Mesenteric fat pad (tissue), 1 donor: ENCODE data around the gene FURIN. TPM values are rescaled to one million over a fixed set of nuclear protein-coding genes. Genes with fewer than 3 reads are reported as not detected.
"Not testable (repeated sequence)": the region's sequence is repeated elsewhere in the genome, so short reads cannot be mapped to it uniquely, and the experiment has no call there.

ENCODE experiments used
- DNase-seq: peaks from one replicate; pipeline ENCODE4 v3.0.0-alpha.2; 2020; ENCODE audit warnings: low spot score
- long read RNA-seq: library from polyadenylated mRNA; unstranded; transcript quantifications from one replicate; pipeline ENCODE4 v2.0.0, GENCODE V29; 2020
- total RNA-seq: library from RNA; stranded (reverse); fragmentation: NEBNext Ultra II Directional; extraction: Animal tissue kit (Norgen Biotek cat#: 25700); gene quantifications from one replicate; pipeline ENCODE4 v1.2.1, GENCODE V29; 2021
- donor health status: DM: yes; HTN: yes; CAD: no.

Gene FURIN
- total RNA-seq, result 99.8 TPM
- long read RNA-seq, partial matches to known transcripts, result 73 of 78 reads
- long read RNA-seq, other reads (novel, unspliced or antisense), result 5 of 78 reads

- DNase-seq, result no peak
These were observed at the start of gene FURIN for GRCh38 chr15:90868261-90868689. FURIN (plus strand) TSS chr15:90868588; CDS start chr15:90875741, 7,153 bp downstream.

GRCh38 chr15:90819390-90819789, 49.0 kb upstream of the FURIN start:
- peak; percentile 43 for DNase-seq

GRCh38 chr15:90819850-90820249, 48.5 kb upstream of the FURIN start:
- peak; percentile 88 for DNase-seq

GRCh38 chr15:90820481-90820880, 47.9 kb upstream of the FURIN start:
- peak; percentile 81 for DNase-seq

- DNase-seq, result peak; percentile 49
These were observed 46.0 kb upstream of the FURIN start for GRCh38 chr15:90822204-90822955.

- no peak for DNase-seq
These were observed 44.9 kb upstream of the FURIN start for GRCh38 chr15:90823455-90823974.

- not testable (repeated sequence) for DNase-seq
These were observed 43.1 kb upstream of the FURIN start for GRCh38 chr15:90825115-90825899.

GRCh38 chr15:90826206-90826885, 42.0 kb upstream of the FURIN start:
- DNase-seq, result not testable (repeated sequence)

- no peak for DNase-seq
These were observed 41.4 kb upstream of the FURIN start for GRCh38 chr15:90826886-90827435.

- DNase-seq, result no peak
These were observed 40.3 kb upstream of the FURIN start for GRCh38 chr15:90828111-90828510.

GRCh38 chr15:90829126-90829525, 39.3 kb upstream of the FURIN start:
- no peak for DNase-seq

GRCh38 chr15:90829942-90830440, 38.4 kb upstream of the FURIN start:
- DNase-seq, result no peak

GRCh38 chr15:90834626-90835025, 33.8 kb upstream of the FURIN start:
- DNase-seq, result no peak

GRCh38 chr15:90836296-90836871, 32.0 kb upstream of the FURIN start:
- no peak for DNase-seq

GRCh38 chr15:90837094-90837493, 31.3 kb upstream of the FURIN start:
- DNase-seq, result no peak

- no peak for DNase-seq
These were observed 30.2 kb upstream of the FURIN start for GRCh38 chr15:90838139-90838538.

GRCh38 chr15:90838544-90838943, 29.8 kb upstream of the FURIN start:
- DNase-seq, result no peak

- DNase-seq, result no peak
These were observed 29.0 kb upstream of the FURIN start for GRCh38 chr15:90839187-90840071.

- DNase-seq, result no peak
These were observed 28.1 kb upstream of the FURIN start for GRCh38 chr15:90840157-90840855.
